ENCODE results near the gene PLXNC1.

PLXNC1 gene

GRCh38 chr12:94205822-94206221 lies 57.4 kb downstream of the PLXNC1 start:
- Histone ChIP-seq H3K9me3 (ENCODE audit: control insufficient read depth, insufficient read depth, low read depth, low read length) (no peaks in the 10 kb centered on the region), H3K4me3 (ENCODE audit: low read depth, low read length) (no peak overlapping the region), H3K4me1 (ENCODE audit: control insufficient read depth, insufficient read depth, low read length) (peaks cover 6% of the 10 kb centered on the region), H3K36me3 (ENCODE audit: control insufficient read depth in 2 of 2, insufficient read depth in 1 of 2, low read length in 2 of 2) (no peaks in the 10 kb centered on the region), H3K27ac (ENCODE audit: extremely low read depth, low read depth, low read length) (no peak overlapping the region)
- ChIA-PET POLR2A (no interaction called here), CTCF (interaction anchor here (0.6 to 0.8 kb wide), 2 partner anchors 10 to 18 kb away, joined by 3 to 4 read pairs; no protein-coding TSS in a partner anchor)
- TF ChIP-seq ZNF184 (tag by site-specific recombination; IDR thresholded peaks at IDR 0.05) = no peak
- TF ChIP-seq ZNF223 (tag by site-specific recombination; IDR thresholded peaks at IDR 0.05) = no peak
- no peak for TF ChIP-seq ZNF23 (tag by site-specific recombination; IDR thresholded peaks at IDR 0.05; ENCODE audit: borderline replicate concordance)
- TF ChIP-seq ZNF18 (tag by site-specific recombination; IDR thresholded peaks at IDR 0.05) = no peak
- no peak for TF ChIP-seq MEIS1 (CRISPR knock-in tag; IDR thresholded peaks at IDR 0.05; ENCODE audit: borderline replicate concordance)
- no peak for TF ChIP-seq SP3 (tag by site-specific recombination; IDR thresholded peaks at IDR 0.05)
- no peak for TF ChIP-seq PBX3 (CRISPR knock-in tag; IDR thresholded peaks at IDR 0.05)
- no peak for TF ChIP-seq ZNF707 (tag by site-specific recombination; IDR thresholded peaks at IDR 0.05)
- TF ChIP-seq ZBTB10 (tag by site-specific recombination; IDR thresholded peaks at IDR 0.05) = no peak
- TF ChIP-seq ZNF174 (tag by site-specific recombination; IDR thresholded peaks at IDR 0.05) = no peak
- TF ChIP-seq ZNF19 (tag by site-specific recombination; IDR thresholded peaks at IDR 0.05; ENCODE audit: low read depth) = no peak
- TF ChIP-seq REPIN1 (tag by site-specific recombination; IDR thresholded peaks at IDR 0.05; ENCODE audit: low read depth) = no peak
- no peak for TF ChIP-seq ZNF433 (tag by site-specific recombination; IDR thresholded peaks at IDR 0.05; ENCODE audit: low read depth)
- TF ChIP-seq EGR2 (tag by site-specific recombination; IDR thresholded peaks at IDR 0.05; ENCODE audit: low read depth) = no peak
- no peak for TF ChIP-seq KLF17 (tag by site-specific recombination; IDR thresholded peaks at IDR 0.05)
- no peak for TF ChIP-seq ZNF704 (tag by site-specific recombination; IDR thresholded peaks at IDR 0.05)
- no peak for TF ChIP-seq ZNF2 (tag by site-specific recombination; IDR thresholded peaks at IDR 0.05)
- no peak for TF ChIP-seq ZNF501 (tag by site-specific recombination; IDR thresholded peaks at IDR 0.05)

DNA sequence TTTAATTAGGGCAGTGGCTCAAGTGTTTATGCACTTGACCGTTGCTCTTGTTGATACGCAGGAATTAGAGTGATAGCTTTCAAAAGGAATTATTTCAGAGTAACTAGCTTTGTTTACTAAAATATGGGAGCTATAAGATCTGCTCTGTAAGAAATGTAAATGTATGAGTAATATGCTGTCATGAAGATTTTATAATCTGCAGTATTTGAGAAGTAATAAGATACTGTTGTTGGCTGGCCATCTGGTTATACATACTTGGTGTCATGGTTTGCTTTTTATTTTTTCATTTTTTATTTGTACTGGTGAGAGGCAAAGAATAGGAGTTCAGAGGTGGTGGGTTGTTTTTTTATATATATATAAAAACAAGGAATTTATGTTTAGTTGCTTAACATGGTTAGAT lies 58.5 kb downstream of the PLXNC1 start:
- Histone ChIP-seq H3K4me3 (ENCODE audit: low read depth, low read length) (no peak overlapping the region), H3K4me1 (ENCODE audit: control insufficient read depth, insufficient read depth, low read length) (peaks cover 6% of the 10 kb centered on the region), H3K27ac (ENCODE audit: extremely low read depth, low read depth, low read length) (no peak overlapping the region), H3K9me3 (ENCODE audit: control insufficient read depth, insufficient read depth, low read depth, low read length) (no peaks in the 10 kb centered on the region), H3K36me3 (ENCODE audit: control insufficient read depth in 2 of 2, insufficient read depth in 1 of 2, low read length in 2 of 2) (no peaks in the 10 kb centered on the region)
- ChIA-PET CTCF (interaction anchor here (0.6 kb wide), 2 partner anchors 9 to 17 kb away, joined by 3 to 4 read pairs; no protein-coding TSS in a partner anchor), POLR2A (no interaction called here)
- no peak for TF ChIP-seq ZSCAN16 (tag by site-specific recombination; IDR thresholded peaks at IDR 0.05)
- TF ChIP-seq, protein P1, sequence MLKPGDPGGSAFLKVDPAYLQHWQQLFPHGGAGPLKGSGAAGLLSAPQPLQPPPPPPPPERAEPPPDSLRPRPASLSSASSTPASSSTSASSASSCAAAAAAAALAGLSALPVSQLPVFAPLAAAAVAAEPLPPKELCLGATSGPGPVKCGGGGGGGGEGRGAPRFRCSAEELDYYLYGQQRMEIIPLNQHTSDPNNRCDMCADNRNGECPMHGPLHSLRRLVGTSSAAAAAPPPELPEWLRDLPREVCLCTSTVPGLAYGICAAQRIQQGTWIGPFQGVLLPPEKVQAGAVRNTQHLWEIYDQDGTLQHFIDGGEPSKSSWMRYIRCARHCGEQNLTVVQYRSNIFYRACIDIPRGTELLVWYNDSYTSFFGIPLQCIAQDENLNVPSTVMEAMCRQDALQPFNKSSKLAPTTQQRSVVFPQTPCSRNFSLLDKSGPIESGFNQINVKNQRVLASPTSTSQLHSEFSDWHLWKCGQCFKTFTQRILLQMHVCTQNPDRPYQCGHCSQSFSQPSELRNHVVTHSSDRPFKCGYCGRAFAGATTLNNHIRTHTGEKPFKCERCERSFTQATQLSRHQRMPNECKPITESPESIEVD (tag by site-specific recombination; IDR thresholded peaks at IDR 0.05) = peak; percentile 20; the same call in 1 of the 2 replicates

Data from HEK293 (cell line).